Stimulated activated CD8-positive, alpha-beta memory T cell treated with anti-CD3 and anti-CD28 coated beads, Interleukin-12 subunit alpha, Interleukin-12 subunit beta, amount 100 ng/mL, for 4 hours (primary cell): Measurements from ENCODE around the gene PDE7B.

Source experiments
- DNase-seq: peaks from one replicate; pipeline ENCODE4 v3.0.0-alpha.2; 2020; ENCODE audit warnings: low read depth

The PDE7B gene

DNA sequence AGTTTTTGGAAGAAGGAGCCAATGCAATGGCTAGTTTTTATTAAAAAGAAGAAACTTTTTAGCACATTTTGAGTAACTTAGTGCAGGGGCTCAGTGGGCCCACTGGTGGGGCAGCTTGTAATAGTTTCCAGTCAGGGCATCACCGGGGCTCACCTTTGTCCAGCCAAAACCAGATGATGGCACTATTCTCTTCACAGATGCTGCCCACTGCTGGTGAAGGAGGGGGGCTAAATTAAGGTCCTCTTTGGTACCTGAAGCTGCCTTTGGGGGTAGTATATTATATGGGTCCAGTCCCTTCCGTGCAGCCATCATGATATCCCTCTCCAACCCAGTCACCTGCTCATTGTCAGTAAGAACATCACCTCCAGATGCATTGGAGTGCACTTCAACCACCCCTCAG is 182.9 kb downstream of the PDE7B start:
- no peak for DNase-seq

DNA sequence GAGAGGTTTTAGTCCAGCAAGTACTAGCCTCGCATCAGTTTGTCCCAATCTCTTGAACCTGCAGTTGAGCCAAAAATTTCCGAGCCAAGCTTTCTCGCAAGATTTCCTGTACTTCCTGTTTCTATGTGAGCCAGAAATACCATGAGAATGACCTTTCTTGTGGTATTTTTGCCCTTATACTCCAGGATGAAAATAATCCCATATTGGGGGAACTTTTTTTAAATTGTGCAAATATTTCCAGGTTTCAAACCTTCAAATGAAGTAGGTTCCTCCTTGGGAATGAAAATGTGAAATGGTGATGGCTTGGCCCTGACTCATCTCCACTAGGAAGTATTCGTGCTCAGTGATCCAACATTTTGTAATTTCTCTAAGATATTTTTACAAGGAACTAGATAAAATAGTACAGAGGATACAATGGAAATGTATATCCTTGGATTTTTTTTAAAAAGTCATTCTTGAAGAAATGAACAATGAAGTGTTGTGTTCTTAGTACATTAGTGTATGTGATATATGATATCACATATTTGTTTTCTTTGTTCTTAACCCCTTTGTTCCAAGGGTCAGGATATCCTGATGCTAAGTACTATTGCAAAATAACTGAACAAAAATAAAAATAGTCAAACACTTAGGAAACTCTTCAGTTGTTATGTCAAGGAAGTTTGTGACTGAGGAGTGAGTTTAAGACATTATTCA is 184.0 kb downstream of the PDE7B start:
- DNase-seq, result no peak

DNA sequence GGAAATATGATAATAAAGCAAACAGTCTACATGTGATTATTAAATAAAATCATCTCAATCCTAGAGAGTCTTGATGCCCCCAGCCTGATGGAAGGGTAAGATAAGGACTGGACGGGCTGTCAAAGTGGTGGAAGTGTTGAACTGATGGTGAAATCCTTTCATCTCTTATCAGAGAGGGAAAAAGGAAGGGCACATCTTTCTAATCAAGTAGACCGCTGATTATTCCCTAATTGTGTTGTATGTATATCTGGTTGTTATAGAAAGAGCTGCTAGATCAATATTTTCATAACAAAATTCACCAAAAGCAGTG is 184.5 kb downstream of the PDE7B start:
- no peak for DNase-seq

DNA sequence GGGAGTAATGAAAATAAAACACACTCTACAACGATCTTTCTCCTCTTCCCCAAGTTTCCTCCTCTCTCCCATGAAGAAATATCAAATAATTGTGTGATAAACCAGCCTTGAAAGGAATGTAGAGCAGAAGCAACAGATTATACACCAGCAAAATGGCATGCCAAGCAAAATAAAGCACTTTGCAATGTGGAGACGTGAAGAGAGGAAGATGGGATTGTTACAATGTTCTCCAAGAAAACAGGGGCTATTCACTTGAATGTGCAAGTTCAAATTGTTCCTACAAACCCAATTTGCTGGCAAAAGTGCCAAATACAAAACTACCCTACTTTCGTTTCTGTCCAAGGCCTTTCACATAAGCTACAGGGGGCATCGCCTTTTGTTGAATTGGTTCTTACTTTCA is 185.1 kb downstream of the PDE7B start:
- no peak for DNase-seq

DNA sequence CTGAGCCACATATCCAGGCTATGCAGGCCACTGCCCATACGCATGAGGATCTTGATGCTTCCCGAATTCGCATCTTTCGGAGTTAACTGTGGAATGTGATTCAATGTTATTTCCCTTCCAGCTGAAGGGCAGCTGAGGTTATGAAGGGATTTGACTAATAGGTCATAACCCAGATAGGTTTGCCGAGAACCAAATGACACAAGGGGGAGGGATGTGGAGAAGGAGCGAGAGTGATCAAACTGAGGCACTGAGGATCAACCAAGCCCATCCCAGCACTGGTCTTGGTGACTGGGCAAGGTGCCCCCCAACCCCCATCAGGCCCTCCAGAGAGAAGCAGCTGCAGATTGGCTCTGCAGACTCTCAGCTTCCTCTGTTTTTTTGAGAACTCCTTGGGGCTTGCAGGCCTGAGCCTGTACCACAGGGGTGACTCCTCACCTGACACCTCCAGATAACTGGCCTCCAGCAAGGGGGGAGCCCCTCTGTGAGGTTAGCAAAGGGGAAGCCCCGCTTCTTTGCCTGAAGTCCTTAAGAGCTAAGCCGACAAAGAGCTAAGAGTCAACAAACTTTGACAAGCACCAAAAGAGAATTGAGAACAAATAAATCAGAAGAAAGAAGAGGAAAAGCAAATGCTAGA is 185.9 kb downstream of the PDE7B start:
- no peak for DNase-seq

DNA sequence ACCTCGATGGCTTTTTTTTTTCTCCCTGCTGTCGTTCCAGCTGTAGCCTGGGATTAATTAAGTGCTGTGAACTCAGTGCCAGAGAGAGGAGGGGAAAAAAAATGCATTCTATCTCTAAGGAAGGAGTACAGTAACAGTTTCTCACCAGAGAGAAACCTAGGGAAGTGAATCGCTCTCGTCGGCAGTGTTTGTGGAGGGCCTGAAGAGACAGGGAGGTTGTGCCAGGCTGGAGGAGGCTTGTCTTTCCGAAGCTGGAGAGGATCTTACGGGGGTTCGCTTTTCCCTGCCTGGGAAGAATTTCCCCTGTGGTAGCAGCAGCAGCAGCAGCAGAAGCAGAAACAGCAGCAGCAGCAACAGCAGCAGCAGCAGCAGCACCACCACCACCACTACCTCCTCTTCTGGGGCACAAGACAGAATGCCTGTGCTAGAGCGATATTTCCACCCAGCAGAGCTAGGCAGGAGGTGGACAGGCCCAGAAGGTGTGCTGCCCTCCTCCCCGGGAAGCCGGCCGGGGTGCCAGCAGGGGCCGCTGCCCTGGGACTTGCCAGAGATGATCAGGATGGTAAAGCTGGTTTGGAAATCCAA is 186.5 kb downstream of the PDE7B start:
- no peak for DNase-seq

DNA sequence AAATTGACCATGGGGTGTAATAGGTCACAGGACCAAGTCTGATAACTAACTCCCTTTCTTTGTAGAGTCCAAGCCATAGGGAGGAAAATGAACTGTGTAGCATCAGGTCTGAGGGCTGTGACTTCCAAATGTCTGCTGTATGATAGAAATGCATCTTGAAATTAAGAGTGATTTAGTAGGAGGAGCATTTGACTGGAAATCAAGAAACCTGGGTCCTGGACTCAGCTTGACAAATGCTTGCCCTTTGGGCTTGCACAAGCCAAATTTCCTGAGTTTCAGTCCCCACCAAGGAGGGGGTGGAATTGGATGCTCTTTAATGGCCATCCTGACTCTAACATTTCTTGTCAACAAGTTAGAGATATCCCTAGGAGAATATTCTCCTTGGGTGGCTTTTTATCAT is 187.0 kb downstream of the PDE7B start:
- no peak for DNase-seq

DNA sequence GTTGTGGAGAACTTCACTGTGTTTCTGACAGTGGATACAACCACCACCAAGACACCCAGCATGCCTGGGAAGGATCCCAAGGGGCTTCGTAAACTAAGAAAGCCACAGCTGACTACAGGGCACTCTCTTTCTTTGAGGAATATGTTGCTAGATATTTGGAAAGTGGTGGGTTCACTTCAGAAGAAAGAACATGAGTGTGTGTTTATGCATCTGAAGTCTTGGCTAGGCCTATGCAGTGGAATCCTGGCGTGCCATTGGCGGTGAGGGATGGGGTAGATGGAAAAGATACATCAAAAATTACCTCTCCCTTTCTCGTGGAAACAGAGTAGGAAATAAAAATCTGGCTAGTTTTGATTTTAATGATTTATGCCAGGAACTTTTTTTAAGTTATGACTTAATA is 187.7 kb downstream of the PDE7B start:
- no peak for DNase-seq

DNA sequence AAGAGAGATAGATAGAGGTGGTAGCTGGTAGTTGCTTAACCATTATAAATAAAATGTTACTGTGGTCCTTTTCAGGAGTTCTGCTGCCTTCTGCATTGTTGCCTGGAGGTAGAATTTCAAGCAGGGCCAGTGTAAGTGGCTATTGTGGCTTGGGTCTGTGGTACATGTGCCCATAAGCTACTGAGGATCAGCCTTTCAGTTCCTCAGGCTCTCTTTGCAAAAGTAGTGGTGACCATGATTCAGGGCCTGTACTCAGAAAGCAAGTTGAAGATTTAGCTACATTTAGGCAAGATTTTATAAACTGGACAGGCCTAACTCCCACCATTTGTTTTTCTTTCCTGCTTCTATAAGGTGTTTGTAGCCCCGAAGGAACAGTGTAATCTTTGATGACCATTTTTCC is 199.0 kb downstream of the PDE7B start:
- DNase-seq, result no peak

DNA sequence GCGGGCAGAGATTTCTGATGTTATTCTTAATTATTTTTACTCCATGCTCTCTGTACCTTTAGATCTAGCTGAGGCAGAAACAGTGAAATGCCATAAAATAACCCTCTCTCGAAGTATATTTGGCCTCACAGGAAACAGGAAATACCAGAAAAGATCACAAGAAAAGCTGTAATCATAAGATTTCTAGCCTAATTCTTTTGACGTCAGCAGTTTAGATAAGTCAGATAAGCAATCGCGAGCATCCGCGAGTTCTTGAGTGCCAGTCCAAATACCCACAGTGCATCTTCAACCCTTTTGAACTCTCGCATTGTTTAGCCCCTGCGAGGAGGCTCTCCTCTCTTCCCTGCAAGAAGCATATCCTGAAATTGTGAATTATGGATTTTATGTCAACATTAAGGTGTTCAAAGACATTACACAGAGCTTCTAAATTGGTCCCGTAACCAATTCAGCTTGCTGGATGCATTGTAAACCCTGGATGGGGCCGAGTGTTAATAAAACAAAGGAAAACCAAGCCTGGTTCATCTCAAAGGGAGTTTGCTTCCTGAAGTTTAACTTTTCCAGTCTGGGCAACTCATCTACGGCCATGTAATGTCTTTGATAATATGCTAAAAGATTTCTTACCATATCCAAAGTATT is 199.8 kb downstream of the PDE7B start:
- no peak for DNase-seq

DNA sequence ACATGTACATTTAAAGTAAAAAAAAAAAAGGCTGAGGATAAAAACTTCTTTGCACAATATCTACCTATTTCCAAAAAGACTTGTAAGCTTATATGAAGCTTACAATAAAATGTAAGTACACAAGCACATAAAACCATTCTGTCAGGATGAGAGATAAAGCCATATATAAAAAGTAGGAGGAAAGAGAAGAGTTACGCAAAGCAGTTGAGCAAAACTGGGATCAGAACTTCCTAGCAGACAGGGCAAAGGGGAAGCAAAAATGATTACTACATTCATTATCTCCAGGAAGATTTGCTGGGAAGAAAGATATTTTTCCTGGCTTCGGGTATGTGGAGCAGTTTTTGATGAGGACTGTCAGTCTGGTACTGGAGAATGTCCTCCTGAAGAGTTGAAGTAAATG is 200.5 kb downstream of the PDE7B start:
- DNase-seq, result no peak

DNA sequence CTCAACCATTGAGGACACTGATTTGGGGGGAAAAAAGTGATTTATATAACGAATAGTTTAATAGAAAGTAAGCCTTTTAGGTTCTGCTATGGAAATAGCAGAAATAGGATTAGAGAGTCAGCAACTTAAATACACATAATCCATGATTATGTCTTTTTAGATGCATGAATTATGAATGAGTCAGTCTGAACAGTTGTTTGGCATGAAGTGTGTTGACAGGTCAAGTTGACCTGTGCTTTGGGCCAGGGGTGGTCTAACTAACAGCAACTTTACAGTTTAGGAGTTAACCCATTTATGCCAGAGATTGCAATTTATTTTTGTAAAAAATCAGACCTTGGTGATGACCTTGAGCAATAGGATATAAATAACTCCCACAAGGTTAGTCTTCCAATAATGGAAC is 207.4 kb downstream of the PDE7B start:
- no peak for DNase-seq

DNA sequence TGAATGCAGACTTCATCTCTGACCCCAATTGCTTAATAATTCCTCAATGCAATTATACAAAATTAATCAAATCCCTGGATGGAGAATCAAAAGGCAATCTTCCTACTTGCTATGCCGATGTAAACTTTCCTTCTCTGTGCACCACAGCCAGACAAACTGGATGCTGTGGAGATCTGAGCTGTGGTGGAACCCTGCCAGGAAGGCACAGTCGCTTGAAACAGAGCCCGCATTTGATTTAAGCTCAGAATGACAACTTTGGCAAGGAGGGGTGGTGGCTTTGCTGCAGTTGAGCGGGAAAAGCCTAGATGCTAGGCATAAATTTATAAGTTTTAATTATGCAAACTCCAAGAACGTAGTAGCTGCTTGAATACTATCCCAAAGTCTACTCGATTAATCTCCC is 207.8 kb downstream of the PDE7B start:
- DNase-seq, result no peak

DNA sequence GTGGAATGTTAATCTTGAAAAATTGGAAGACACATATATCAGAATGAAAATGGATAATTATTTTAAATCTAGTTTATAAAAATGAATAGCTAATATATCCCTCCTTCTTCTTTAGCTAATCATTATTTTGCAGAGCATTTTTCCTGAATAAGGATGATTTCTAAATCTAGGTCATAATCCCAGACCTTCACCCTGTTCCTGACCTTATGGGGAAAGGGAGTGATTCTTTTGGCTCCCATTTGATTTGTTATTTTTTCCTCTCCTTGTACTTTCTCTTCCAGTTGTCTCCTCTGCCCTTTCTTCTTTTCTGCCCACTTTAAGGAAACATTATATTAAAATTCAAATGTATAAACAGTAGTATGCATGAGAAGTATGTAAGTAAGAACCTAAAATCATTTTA is 208.6 kb downstream of the PDE7B start:
- no peak for DNase-seq

DNA sequence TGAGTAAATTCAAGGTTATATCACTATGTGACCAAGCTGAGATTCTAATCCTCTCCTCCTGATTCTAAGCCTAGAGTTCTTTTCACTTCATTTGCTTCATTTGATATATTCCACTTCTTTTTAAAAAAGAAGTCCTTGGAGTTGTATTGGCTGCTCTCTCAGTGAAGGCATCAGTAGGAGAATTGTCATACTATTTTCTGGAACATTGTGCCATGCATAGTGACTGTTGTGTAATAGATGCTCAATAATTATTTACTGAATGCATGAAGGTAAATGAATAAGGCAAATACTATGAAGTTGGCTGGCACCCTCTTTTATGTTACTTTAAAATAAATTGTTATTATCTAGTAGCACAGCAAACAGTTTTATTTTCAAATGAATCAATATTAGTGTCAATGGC is 209.3 kb downstream of the PDE7B start:
- DNase-seq, result no peak

DNA sequence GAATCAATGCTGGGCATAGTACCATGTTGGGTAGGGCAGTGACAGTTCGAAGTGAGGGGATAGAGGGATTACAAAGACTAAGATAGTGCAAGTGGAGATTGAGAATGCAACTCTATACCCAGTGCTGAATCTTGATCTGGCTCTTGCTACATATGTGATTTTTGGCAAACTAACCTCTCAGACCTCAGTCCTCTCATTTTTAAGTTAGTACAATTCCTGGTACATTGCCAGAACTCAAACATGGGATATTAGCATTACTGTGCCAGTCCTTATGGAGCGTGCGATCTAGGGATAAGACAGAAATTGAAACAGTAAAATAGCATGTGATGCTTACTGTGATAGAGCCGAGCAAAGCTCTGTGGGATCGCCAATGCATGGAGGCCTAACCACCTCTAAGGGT is 210.2 kb downstream of the PDE7B start:
- DNase-seq, result no peak

DNA sequence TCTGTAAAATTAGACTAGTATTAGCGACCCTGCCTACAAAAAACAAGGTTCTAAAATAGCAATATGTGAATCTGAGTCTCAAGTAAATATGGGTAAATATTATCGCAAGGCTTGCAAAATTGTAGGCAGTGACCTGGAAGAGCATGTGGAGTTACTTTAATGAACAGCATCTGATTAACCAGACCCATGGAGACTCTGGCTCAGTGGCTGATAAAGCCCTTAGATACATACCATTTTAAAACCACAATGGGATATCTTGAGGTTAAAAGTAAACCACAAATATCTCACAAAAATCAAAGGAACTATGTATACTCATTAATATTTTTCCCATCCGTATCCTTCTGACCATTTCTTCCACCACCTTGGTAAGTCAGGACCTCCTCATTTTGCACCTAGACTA is 211.6 kb downstream of the PDE7B start:
- DNase-seq, result no peak

DNA sequence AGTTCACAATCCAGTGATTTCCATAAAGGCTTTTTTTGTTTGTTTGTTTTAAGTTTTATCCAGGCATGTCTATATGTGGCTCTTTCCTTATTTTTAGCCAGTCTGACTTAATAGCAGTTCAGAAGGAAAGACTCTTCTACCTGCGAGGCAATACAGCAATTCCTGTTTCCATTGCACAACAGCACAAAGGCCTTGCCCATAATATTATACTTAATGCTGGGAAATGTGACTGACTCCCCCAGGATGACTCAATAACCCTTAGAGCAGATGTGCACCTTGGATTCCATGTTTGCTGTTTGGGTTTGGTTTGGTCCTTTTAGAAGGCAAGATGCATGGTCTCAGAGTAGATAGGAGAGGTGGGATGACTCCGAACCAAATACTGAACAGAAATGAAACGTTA is 214.5 kb downstream of the PDE7B start:
- no peak for DNase-seq

DNA sequence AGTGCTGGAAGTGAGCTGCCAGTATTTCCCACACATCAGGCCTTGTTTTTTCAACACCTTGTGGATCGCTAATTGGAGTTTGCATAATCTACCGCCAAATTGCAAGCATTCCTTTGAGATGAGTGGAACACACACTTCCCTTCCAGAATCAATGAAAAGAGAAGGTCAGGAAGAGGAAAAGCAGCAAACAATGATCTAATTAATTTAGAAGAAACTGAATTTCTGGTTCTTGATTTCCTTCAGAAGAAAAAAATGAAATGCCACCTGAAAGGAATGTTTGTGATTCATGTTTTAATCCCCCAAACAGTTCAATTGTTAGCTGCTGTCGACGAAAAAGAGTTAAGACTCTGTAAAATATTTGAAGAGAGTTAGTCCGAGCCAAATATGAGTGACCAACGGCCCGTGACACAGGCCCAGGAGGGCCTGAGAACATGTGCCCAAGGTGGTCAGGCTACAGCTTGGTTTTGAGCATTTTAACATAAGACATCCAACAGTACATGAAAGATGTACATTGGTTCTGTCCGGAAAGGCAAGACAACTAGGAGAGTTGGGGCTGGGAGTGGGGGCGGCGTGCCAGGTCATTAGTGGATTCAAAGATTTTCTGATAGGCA is 216.3 kb downstream of the PDE7B start:
- DNase-seq, result no peak

DNA sequence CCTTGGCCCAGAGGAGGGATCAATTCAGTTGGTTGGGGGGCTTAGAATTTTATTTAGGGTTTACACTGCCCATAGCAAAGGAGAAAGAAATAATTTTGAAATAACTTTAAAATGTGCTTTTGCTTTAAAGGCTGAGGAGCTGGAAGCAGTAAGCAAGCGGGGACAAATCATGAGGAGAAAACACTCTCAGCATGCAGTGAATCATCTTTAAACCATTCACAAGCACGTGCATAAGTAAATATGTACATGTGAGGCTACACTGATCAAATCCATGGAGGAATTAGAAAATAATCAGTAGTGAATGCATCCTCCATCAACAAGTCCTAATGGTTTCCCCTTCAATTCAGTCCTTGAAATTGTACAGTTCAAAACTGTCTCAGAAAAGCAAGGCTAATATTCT is 217.6 kb downstream of the PDE7B start:
- no peak for DNase-seq

DNA sequence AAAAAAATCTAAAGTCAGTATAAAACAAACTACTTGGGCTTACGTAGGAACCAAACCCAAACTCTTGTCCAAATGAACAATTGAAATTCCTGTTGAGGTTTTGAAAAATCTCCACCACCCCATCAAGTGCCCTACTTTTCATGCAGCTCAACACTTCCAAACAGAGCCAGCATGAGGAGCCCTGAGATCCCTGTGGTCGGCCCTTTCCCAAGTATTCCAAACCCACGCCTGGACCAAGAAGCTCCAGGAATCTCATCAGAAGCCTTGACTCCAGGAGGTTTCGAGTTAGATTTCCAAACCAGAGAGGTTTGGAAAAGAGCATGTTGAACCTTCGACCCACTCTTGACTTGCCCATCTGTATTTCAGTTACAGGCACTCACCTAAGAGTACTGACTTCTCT is 219.3 kb downstream of the PDE7B start:
- DNase-seq, result no peak

DNA sequence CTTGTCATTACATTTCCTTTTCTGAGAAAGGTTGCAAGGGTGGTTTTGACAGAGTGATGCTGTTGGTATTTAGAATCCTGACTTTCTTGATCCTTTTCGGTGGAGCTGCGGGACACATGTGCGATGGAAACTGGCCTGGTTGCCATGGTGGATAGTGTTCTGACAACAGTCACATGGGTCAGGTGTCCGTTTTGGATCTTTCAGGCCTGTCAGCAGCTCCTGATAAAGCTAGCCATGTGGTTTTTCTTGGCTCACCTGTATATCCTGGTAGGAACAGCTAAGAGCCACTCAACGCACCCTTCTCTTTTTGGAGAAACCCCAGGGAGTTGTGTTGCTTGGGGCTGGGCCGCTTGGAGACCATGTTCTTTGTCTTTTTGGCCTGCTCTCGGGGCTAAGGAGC is 221.2 kb downstream of the PDE7B start:
- DNase-seq, result no peak

DNA sequence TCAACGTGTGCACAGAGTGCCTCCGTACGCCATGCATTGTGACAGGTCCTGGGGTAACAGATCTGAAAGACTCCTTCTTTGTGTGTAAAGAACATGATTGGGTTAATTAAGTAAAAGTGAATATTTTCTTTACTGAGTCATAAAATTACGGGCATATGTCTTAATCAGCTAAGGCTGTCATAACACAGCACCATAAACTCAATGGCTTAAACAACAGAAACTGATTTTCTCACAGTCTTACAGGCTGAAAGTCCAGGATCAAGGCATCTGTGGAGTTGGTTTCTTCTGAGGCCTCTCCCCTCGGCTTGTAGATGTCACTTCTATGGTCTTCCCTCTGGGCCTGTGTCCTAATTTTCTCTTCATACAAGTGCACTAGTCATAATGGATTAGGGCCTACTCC is 221.7 kb downstream of the PDE7B start:
- DNase-seq, result no peak
